ENCODE results near the gene RIN3. TPM values are rescaled to one million over a fixed set of nuclear protein-coding genes. Genes with fewer than 3 reads are reported as not detected.
"Not testable (repeated sequence)": the region's sequence is repeated elsewhere in the genome, so short reads cannot be mapped to it uniquely, and the experiment has no call there.

Gene RIN3
- total RNA-seq, 6 experiments from 2014 or later, result 10.7 to 20.4 (median 18.9) TPM

- Histone ChIP-seq H3K36me3 (no peaks in the 10 kb centered on the region), H3K27ac (no peak overlapping the region), H3K4me1 (no peaks in the 10 kb centered on the region), H3K4me3 (no peak overlapping the region), H3K27me3 (no peaks in the 10 kb centered on the region), H3K9me3 (no peaks in the 10 kb centered on the region)
- no peak for TF ChIP-seq POLR2A (IDR thresholded peaks at IDR 0.05)
- TF ChIP-seq, protein P1, sequence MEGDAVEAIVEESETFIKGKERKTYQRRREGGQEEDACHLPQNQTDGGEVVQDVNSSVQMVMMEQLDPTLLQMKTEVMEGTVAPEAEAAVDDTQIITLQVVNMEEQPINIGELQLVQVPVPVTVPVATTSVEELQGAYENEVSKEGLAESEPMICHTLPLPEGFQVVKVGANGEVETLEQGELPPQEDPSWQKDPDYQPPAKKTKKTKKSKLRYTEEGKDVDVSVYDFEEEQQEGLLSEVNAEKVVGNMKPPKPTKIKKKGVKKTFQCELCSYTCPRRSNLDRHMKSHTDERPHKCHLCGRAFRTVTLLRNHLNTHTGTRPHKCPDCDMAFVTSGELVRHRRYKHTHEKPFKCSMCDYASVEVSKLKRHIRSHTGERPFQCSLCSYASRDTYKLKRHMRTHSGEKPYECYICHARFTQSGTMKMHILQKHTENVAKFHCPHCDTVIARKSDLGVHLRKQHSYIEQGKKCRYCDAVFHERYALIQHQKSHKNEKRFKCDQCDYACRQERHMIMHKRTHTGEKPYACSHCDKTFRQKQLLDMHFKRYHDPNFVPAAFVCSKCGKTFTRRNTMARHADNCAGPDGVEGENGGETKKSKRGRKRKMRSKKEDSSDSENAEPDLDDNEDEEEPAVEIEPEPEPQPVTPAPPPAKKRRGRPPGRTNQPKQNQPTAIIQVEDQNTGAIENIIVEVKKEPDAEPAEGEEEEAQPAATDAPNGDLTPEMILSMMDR (IDR thresholded peaks at IDR 0.05), result no peak
- ATAC-seq (no peak), DNase-seq (no peak)
- WGBS (ENCODE audit: insufficient coverage, low coverage, low lambda C conversion rate, missing lambda C conversion rate), result 100% methylated on average over 3 of the region's 5 CpGs
- intact Hi-C loops (cut with DNase I), result no loop called here
Observed at GRCh38 chr14:92637864-92638263, 124.3 kb downstream of the RIN3 start.

- no peak for DNase-seq
- intact Hi-C loops (cut with DNase I), result no loop called here
- no peaks in the 10 kb centered on the region for H3K27me3 ChIP-seq
- no peaks in the 10 kb centered on the region for H3K9me3 ChIP-seq
- H3K4me1 ChIP-seq, result no peaks in the 10 kb centered on the region
- H3K36me3 ChIP-seq, result no peaks in the 10 kb centered on the region
- 94% methylated on average over 8 of the region's 9 CpGs for WGBS (ENCODE audit: insufficient coverage, low coverage, low lambda C conversion rate, missing lambda C conversion rate)
- no peak overlapping the region for H3K27ac ChIP-seq
- no peak overlapping the region for H3K4me3 ChIP-seq
- ATAC-seq, result no peak
- TF ChIP-seq, protein P1 (IDR thresholded peaks at IDR 0.05), result no peak
- TF ChIP-seq POLR2A (IDR thresholded peaks at IDR 0.05), result no peak
Observed at GRCh38 chr14:92638266-92638665, 124.7 kb downstream of the RIN3 start.

GRCh38 chr14:92638904-92639303 is 125.3 kb downstream of the RIN3 start:
- 83% methylated on average over 2 of the region's 7 CpGs for WGBS (ENCODE audit: insufficient coverage, low coverage, low lambda C conversion rate, missing lambda C conversion rate)
- no peak overlapping the region for H3K27ac ChIP-seq

GRCh38 chr14:92639472-92640117 is 126.0 kb downstream of the RIN3 start:
- WGBS (ENCODE audit: insufficient coverage, low coverage, low lambda C conversion rate, missing lambda C conversion rate), result 93% methylated on average over 3 of the region's 23 CpGs
- H3K27me3 ChIP-seq; ATAC-seq; H3K27ac ChIP-seq; H3K4me3 ChIP-seq; DNase-seq; H3K9me3 ChIP-seq; H3K4me1 ChIP-seq; H3K36me3 ChIP-seq; intact Hi-C loops (cut with DNase I): not testable (repeated sequence)

More at GRCh38 chr14:92638904-92639303, 125.3 kb downstream of the RIN3 start:
- peak in 2 of 4 donors; percentile 18 to 29 for ATAC-seq
- Histone ChIP-seq H3K9me3 (no peaks in the 10 kb centered on the region), H3K4me1 (no peaks in the 10 kb centered on the region), H3K27me3 (no peaks in the 10 kb centered on the region), H3K4me3 (no peak overlapping the region), H3K36me3 (no peaks in the 10 kb centered on the region)
- no peak for DNase-seq
- no peak for TF ChIP-seq POLR2A (IDR thresholded peaks at IDR 0.05)
- TF ChIP-seq, protein P1 (IDR thresholded peaks at IDR 0.05), result no peak
- intact Hi-C loops (cut with DNase I), result no loop called here

DNA sequence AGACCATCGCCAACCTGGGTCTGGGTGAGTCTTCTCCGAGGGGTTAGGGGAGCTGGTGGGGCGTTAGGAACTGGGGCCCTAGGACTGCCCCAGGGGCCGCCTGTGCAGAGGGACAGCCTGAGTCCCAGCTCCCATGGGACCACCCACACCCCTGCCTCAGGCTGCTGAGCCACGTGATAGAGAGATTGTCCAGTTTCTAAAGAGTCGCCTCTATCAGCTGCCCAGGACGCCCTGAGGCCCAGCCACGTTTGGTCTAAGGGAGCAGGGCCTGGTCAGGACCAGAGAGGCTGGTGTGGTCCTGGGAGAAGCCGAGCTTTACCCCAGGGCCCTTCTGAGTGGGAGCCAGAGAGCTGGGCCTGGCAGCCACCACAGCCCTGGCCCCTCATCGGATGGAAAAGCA is 127.7 kb downstream of the RIN3 start:
- intact Hi-C loops (cut with DNase I), result no loop called here
- Histone ChIP-seq H3K27me3 (no peaks in the 10 kb centered on the region), H3K36me3 (no peaks in the 10 kb centered on the region), H3K27ac (no peak overlapping the region), H3K9me3 (no peaks in the 10 kb centered on the region), H3K4me3 (no peak overlapping the region), H3K4me1 (peaks cover 0 to 10% (median 0%) of the 10 kb centered on the region in 4 donors)
- no CpG with 5 or more reads among the region's 10 CpGs for WGBS (ENCODE audit: insufficient coverage, low coverage, low lambda C conversion rate, missing lambda C conversion rate)
- DNase-seq (no peak), ATAC-seq (peak in 1 of 4 donors; percentile 27)
- TF ChIP-seq, protein P1 (IDR thresholded peaks at IDR 0.05), result no peak
- TF ChIP-seq POLR2A (IDR thresholded peaks at IDR 0.05), result no peak
